Omental fat pad (tissue), 4 donors: ENCODE results near the gene CCND1. TPM values are rescaled to one million over a fixed set of nuclear protein-coding genes. Genes with fewer than 3 reads are reported as not detected.

Source experiments
- ATAC-seq: fragments of 150-250 bp; one replicate; pipeline ENCODE4 v1.9.1; 2016; ENCODE audit warnings: mild to moderate bottlenecking, moderate library complexity; ENCODE audit not compliant: low FRiP score
- DNase-seq: peaks from one replicate; pipeline ENCODE4 v3.0.0-alpha.2; 2019; ENCODE audit warnings: low spot score
- CTCF ChIP-seq, 3 donors: fragments of 450-650 bp; IDR thresholded peaks; one replicate each; pipeline ENCODE4 v1.5.1; 2016 to 2017; ENCODE audit warnings: antibody characterized with exemption in 3 of 3, mild to moderate bottlenecking in 3 of 3, moderate library complexity in 2 of 3
- total RNA-seq, 4 donors: library from RNA; depleted of rRNA; stranded (reverse); fragments of >200 nt; gene quantifications; one replicate each; pipeline ENCODE4 v1.1.0, GENCODE V29; 2016

Gene CCND1
- total RNA-seq, 4 donors from 2014 or later: 40.3 to 216 (median 58.2) TPM

- DNase-seq (no peak), ATAC-seq (no peak)
- no peak for TF ChIP-seq CTCF (IDR thresholded peaks at IDR 0.05)
Measured at GRCh38 chr11:69667619-69668604, 27.0 kb downstream of the CCND1 start.

DNA sequence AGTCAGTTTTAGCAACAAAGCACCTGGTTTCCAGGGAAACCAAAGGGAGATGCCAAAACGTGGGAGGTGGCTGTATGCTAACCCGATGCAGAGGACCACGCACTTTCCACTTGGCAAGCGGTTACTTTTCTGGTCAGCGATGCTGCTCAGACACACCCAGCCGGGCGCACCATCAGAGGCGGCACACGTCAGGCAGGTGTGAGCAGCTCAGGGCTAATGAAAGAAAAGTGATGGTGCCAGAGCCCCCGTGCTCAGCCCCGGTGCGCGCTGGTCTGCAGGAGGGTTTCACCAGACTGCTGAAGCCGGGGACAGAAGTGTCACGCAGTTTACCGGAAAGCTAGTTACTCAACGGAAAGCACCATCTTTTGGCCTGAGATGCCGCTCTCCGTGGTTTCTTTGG is 28.5 kb downstream of the CCND1 start:
- TF ChIP-seq CTCF (IDR thresholded peaks at IDR 0.05): no peak
- ATAC-seq (no peak), DNase-seq (no peak)

GRCh38 chr11:69670158-69670845 is 29.3 kb downstream of the CCND1 start:
- DNase-seq (peak; percentile 63), ATAC-seq (peak; percentile 50)
- peak in 1 of 3 donors; percentile 82 for TF ChIP-seq CTCF (IDR thresholded peaks at IDR 0.05)

GRCh38 chr11:69671734-69672465 is 30.9 kb downstream of the CCND1 start:
- DNase-seq (no peak), ATAC-seq (no peak)
- TF ChIP-seq CTCF (IDR thresholded peaks at IDR 0.05): no peak

GRCh38 chr11:69674267-69674885 is 33.4 kb downstream of the CCND1 start:
- no peak for TF ChIP-seq CTCF (IDR thresholded peaks at IDR 0.05)
- ATAC-seq (peak; percentile 57), DNase-seq (no peak)

DNA sequence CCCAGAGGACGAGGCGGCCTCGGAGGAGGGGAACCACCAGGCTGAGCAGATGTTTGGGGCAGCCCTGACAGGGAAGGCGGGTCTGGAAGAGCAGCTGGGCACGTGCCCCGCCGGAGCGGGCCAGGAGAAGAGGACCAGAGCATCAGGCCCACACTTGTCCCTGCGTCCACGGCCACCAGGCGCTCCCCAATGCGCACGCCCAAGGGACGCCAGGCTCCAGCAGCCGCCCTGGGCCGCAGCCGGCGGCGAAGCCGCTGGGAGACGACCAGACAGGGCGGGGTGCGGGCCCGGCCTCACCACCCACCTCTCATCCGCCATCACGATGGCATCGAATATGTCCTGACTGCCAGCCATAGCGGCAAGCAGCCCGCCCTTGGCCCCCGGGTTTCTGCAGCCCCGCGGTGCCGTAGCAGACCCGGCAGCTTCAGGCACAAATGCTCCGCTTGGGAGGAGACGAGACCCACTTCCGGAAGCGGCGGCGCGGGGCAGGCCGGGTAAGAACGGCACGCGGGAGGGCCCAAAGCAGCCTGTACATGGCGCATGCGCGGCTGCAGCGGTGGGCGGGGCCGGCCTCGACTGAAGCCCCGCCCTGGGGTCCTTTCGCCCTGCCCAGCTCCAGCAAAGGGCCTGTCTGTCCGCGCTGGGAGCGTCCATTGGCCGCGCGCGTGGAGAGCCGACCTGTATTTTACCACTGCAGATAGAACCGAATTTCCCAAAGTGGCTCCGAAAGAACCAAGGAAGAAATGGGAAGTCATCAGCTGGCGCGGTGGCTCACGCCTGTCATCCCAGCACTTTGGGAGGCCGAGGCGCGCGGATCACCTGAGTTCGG is 34.1 kb downstream of the CCND1 start, which contains the start of gene LTO1:
Gene LTO1 (minus strand): TSS at position 468 of the 829 bp plus-strand sequence. CDS start 114 bp downstream, at position 354.
- DNase-seq (peak; percentile 94), ATAC-seq (peak; percentile 97)
- TF ChIP-seq CTCF (IDR thresholded peaks at IDR 0.05): no peak
